Measurements from ENCODE around the gene CEBPB.
"Not testable (repeated sequence)": the region's sequence is repeated elsewhere in the genome, so short reads cannot be mapped to it uniquely, and the experiment has no call there.

Gene CEBPB

DNA sequence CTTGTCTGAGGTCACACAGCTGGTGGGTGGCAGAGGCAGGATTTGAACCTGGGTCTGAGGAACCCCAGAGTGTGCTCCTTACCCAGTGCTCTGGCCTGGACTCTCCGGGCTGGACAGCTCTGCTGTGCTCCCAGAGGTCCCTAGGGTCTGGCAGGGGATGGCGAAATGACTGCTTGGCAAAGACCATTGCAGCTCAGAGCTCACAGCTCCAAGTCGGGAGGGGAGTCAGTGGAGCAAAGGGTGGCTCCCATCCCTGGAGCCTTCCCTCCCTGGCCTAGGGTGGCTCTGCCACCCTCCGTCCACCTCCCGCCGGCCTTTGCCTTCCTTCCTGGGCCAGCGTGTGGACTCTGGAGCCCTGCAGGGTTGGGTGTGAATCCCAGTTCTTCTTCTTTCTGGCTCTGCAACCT is 17.5 kb downstream of the CEBPB start:
- Histone ChIP-seq H3K4me2 (ENCODE audit: low read length) (no peak overlapping the region), H3K9ac (ENCODE audit: low read length) (no peak overlapping the region), H3K56ac (ENCODE audit: low read length) (no peak overlapping the region), H2AK5ac (ENCODE audit: low read length) (no peak overlapping the region), H2BK5ac (ENCODE audit: low read length) (no peak overlapping the region), H2BK15ac (replicated peaks; ENCODE audit: low read depth) (no peak overlapping the region), H3K4me1 (ENCODE audit: control insufficient read depth, low read depth, low read length) (no peaks in the 10 kb centered on the region), H3K4me3 (ENCODE audit: low read length) (no peak overlapping the region), H3K4ac (ENCODE audit: low read depth, low read length) (no peak overlapping the region), H2BK120ac (ENCODE audit: low read depth, low read length) (no peak overlapping the region), H3K27ac (ENCODE audit: low read depth, low read length) (no peak overlapping the region), H3K79me1 (ENCODE audit: low read length) (no peaks in the 10 kb centered on the region), H4K5ac (ENCODE audit: low read length) (no peak overlapping the region), H3K36me3 (ENCODE audit: control insufficient read depth, insufficient read depth, low read length) (no peaks in the 10 kb centered on the region), H3K23ac (ENCODE audit: low read length) (no peak overlapping the region), H4K8ac (ENCODE audit: low read depth, low read length) (no peak overlapping the region), H3K18ac (ENCODE audit: low read length) (no peak overlapping the region), H3K79me2 (ENCODE audit: control insufficient read depth, insufficient read depth, low read length) (no peaks in the 10 kb centered on the region), H3K27me3 (ENCODE audit: insufficient read depth, low read length, poor library complexity) (no peaks in the 10 kb centered on the region)
- DNase-seq = no peak
- WGBS (ENCODE audit: extremely low coverage, insufficient coverage, low lambda C conversion rate) = no CpG with 5 or more reads among the region's 7 CpGs

DNA sequence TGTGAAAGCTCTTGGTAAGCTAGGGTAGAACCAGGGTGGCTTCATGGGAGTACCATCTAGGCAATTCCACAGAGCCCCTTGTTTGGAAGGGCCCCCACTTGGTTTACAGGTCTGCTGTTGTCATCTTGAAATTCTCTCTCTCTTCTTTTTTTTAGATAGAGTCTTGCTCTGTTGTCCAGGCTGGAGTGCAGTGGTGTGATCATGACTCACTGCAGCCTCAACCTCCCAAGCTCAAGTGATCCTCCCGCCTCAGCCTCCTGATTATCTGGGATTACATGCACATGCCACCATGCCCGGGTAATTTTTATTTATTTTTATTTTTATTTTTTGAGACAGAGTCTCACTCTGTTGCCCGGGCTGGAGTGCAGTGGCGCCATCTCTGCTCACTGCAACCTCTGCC is 18.2 kb downstream of the CEBPB start:
- H3K4me2 ChIP-seq (ENCODE audit: low read length); H2BK5ac ChIP-seq (ENCODE audit: low read length); H3K27ac ChIP-seq (ENCODE audit: low read depth, low read length); H4K5ac ChIP-seq (ENCODE audit: low read length); H3K79me2 ChIP-seq (ENCODE audit: control insufficient read depth, insufficient read depth, low read length); H3K23ac ChIP-seq (ENCODE audit: low read length); H3K4me1 ChIP-seq (ENCODE audit: control insufficient read depth, low read depth, low read length); H3K9ac ChIP-seq (ENCODE audit: low read length); H3K4me3 ChIP-seq (ENCODE audit: low read length); DNase-seq; H4K8ac ChIP-seq (ENCODE audit: low read depth, low read length); H3K56ac ChIP-seq (ENCODE audit: low read length); H2BK120ac ChIP-seq (ENCODE audit: low read depth, low read length); H2AK5ac ChIP-seq (ENCODE audit: low read length); H3K79me1 ChIP-seq (ENCODE audit: low read length); H2BK15ac ChIP-seq (replicated peaks; ENCODE audit: low read depth); H3K27me3 ChIP-seq (ENCODE audit: insufficient read depth, low read length, poor library complexity); H3K4ac ChIP-seq (ENCODE audit: low read depth, low read length); H3K18ac ChIP-seq (ENCODE audit: low read length); H3K36me3 ChIP-seq (ENCODE audit: control insufficient read depth, insufficient read depth, low read length): not testable (repeated sequence)
- WGBS (ENCODE audit: extremely low coverage, insufficient coverage, low lambda C conversion rate) = no CpG with 5 or more reads among the region's 4 CpGs

DNA sequence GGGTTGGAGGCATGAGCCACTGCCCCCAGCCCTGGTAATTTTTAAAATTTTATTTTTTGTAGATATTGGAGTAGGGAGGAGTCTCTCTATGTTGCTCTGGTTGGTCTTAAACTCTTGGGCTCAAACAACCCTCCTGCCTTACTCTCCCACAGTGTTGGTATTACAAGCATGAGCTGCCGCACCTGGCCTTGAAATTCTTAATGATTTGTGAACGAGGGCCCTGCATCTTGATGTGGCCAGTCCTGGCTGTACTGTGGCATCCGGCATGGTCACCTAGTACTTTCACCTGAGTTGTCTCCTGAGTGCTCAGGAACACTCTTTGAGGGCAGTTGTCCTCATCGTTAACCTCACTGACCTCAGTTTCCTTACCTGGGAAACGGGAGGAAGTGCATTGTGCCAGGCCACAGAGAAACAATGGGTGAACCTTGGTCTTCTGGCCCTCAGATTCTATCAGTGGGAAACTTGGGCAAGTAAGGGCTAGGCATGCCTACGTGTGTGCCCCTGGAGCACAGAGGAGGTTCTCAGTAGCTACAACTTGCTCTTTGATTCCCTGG is 19.5 kb downstream of the CEBPB start:
- Histone ChIP-seq H2BK15ac (replicated peaks; ENCODE audit: low read depth) (no peak overlapping the region), H3K23ac (ENCODE audit: low read length) (no peak overlapping the region), H3K4me2 (ENCODE audit: low read length) (no peak overlapping the region), H3K4ac (ENCODE audit: low read depth, low read length) (no peak overlapping the region), H2AK5ac (ENCODE audit: low read length) (no peak overlapping the region), H3K27ac (ENCODE audit: low read depth, low read length) (no peak overlapping the region), H2BK120ac (ENCODE audit: low read depth, low read length) (no peak overlapping the region), H3K18ac (ENCODE audit: low read length) (no peak overlapping the region), H3K4me3 (ENCODE audit: low read length) (no peak overlapping the region), H2BK5ac (ENCODE audit: low read length) (no peak overlapping the region), H4K5ac (ENCODE audit: low read length) (no peak overlapping the region), H3K9ac (ENCODE audit: low read length) (no peak overlapping the region), H3K79me2 (ENCODE audit: control insufficient read depth, insufficient read depth, low read length) (no peaks in the 10 kb centered on the region), H4K8ac (ENCODE audit: low read depth, low read length) (no peak overlapping the region), H3K36me3 (ENCODE audit: control insufficient read depth, insufficient read depth, low read length) (no peaks in the 10 kb centered on the region), H3K27me3 (ENCODE audit: insufficient read depth, low read length, poor library complexity) (no peaks in the 10 kb centered on the region), H3K4me1 (ENCODE audit: control insufficient read depth, low read depth, low read length) (no peaks in the 10 kb centered on the region), H3K56ac (ENCODE audit: low read length) (no peak overlapping the region), H3K79me1 (ENCODE audit: low read length) (no peaks in the 10 kb centered on the region)
- DNase-seq = no peak
- WGBS (ENCODE audit: extremely low coverage, insufficient coverage, low lambda C conversion rate) = no CpG with 5 or more reads among the region's 6 CpGs

DNA sequence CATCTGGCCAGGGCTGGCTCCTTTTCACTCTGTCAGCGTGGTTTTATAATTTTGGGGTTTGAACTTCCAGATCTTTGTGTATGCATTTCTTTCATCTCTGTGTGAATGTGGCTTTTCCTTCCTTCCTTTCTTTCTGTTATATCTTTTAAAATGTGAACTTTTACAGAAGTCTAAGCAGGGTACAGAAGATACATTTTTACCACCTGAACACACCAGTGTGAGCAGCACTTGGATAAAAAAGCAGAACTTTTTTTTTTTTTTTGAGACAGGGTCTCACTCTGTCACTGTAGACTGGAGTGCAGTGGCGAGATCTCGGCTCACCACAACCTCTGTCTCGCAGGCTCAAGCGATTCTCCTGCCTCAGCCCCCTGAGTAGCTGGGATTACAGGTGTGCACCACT is 20.5 kb downstream of the CEBPB start:
- H2BK5ac ChIP-seq (ENCODE audit: low read length) = no peak overlapping the region
- no peak overlapping the region for H2BK120ac ChIP-seq (ENCODE audit: low read depth, low read length)
- no peak overlapping the region for H2AK5ac ChIP-seq (ENCODE audit: low read length)
- H3K4me1 ChIP-seq (ENCODE audit: control insufficient read depth, low read depth, low read length) = no peaks in the 10 kb centered on the region
- no peak overlapping the region for H3K9ac ChIP-seq (ENCODE audit: low read length)
- no peak overlapping the region for H3K4me2 ChIP-seq (ENCODE audit: low read length)
- no peak overlapping the region for H3K4me3 ChIP-seq (ENCODE audit: low read length)
- H3K79me2 ChIP-seq (ENCODE audit: control insufficient read depth, insufficient read depth, low read length) = no peaks in the 10 kb centered on the region
- WGBS (ENCODE audit: extremely low coverage, insufficient coverage, low lambda C conversion rate) = no CpG with 5 or more reads among the region's 5 CpGs
- no peak for DNase-seq
- H3K23ac ChIP-seq (ENCODE audit: low read length) = no peak overlapping the region
- H3K27ac ChIP-seq (ENCODE audit: low read depth, low read length) = no peak overlapping the region
- no peak overlapping the region for H4K5ac ChIP-seq (ENCODE audit: low read length)
- H3K4ac ChIP-seq (ENCODE audit: low read depth, low read length) = no peak overlapping the region
- H4K8ac ChIP-seq (ENCODE audit: low read depth, low read length) = no peak overlapping the region
- H2BK15ac ChIP-seq (replicated peaks; ENCODE audit: low read depth) = no peak overlapping the region
- H3K79me1 ChIP-seq (ENCODE audit: low read length) = no peaks in the 10 kb centered on the region
- H3K56ac ChIP-seq (ENCODE audit: low read length) = no peak overlapping the region
- no peak overlapping the region for H3K18ac ChIP-seq (ENCODE audit: low read length)
- no peaks in the 10 kb centered on the region for H3K27me3 ChIP-seq (ENCODE audit: insufficient read depth, low read length, poor library complexity)
- H3K36me3 ChIP-seq (ENCODE audit: control insufficient read depth, insufficient read depth, low read length) = no peaks in the 10 kb centered on the region

DNA sequence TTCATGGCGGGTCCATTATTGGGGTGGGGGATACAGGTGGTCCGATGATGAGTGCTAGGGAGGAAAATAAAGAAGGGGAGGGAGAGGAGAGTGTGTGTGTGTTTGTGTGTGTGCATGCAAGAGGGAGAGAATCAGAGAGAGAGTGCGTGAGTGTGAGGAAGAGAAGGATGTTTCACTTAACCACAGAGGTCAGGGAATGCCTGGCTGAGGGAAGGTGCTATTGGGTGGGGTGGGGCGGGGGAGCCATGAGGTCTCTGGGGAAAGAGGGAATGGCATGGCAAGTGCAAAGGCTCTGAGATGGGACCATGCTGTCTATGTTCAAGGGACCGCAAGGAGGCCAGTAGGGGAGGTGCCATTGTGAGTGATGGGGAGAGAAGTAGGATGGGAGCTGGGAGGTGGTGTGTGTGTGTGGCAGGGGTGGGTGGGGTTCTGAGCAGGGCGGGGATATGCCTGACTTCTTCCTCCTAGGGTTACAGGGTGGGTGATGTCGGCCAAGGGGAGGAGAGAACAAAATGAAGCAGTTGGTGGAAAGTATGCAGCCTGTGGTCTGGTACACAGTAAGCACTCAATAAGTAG is 23.0 kb downstream of the CEBPB start:
- no peaks in the 10 kb centered on the region for H3K27me3 ChIP-seq (ENCODE audit: insufficient read depth, low read length, poor library complexity)
- no peak overlapping the region for H2BK5ac ChIP-seq (ENCODE audit: low read length)
- no peak overlapping the region for H3K4ac ChIP-seq (ENCODE audit: low read depth, low read length)
- no peak overlapping the region for H4K8ac ChIP-seq (ENCODE audit: low read depth, low read length)
- no peak overlapping the region for H3K4me2 ChIP-seq (ENCODE audit: low read length)
- no peak overlapping the region for H3K27ac ChIP-seq (ENCODE audit: low read depth, low read length)
- no peaks in the 10 kb centered on the region for H3K36me3 ChIP-seq (ENCODE audit: control insufficient read depth, insufficient read depth, low read length)
- no peak overlapping the region for H2BK120ac ChIP-seq (ENCODE audit: low read depth, low read length)
- no CpG with 5 or more reads among the region's 7 CpGs for WGBS (ENCODE audit: extremely low coverage, insufficient coverage, low lambda C conversion rate)
- H3K56ac ChIP-seq (ENCODE audit: low read length) = no peak overlapping the region
- H3K79me1 ChIP-seq (ENCODE audit: low read length) = no peaks in the 10 kb centered on the region
- no peak overlapping the region for H3K4me3 ChIP-seq (ENCODE audit: low read length)
- H3K4me1 ChIP-seq (ENCODE audit: control insufficient read depth, low read depth, low read length) = no peaks in the 10 kb centered on the region
- no peak overlapping the region for H3K18ac ChIP-seq (ENCODE audit: low read length)
- no peak overlapping the region for H3K23ac ChIP-seq (ENCODE audit: low read length)
- no peak overlapping the region for H3K9ac ChIP-seq (ENCODE audit: low read length)
- no peak overlapping the region for H4K5ac ChIP-seq (ENCODE audit: low read length)
- no peak overlapping the region for H2BK15ac ChIP-seq (replicated peaks; ENCODE audit: low read depth)
- H2AK5ac ChIP-seq (ENCODE audit: low read length) = no peak overlapping the region
- no peak for DNase-seq
- H3K79me2 ChIP-seq (ENCODE audit: control insufficient read depth, insufficient read depth, low read length) = no peaks in the 10 kb centered on the region

All from mesendoderm (in vitro differentiated cells).